ENCODE measurements around the gene PAN2.

The PAN2 gene

DNA sequence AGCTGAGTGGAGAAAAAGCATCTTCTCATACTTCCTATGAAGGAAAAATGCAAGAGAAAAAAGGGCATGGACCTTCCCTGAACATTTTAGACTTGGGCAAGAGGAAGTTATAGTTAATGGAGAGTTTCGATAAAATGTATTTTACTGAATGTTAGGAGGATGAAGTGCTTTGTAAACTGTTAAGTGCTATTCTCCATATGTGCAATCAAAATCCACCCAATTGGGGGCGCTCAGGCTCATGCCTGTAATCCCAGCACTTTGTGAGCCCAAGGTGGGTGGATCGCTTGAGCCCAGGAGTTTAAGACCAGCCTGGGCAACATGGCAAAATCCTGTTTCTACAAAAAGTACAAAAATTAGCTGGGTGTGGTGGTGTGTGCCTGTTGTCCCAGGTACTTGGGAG, 16.1 kb downstream of the PAN2 start:
- H3K9ac ChIP-seq (ENCODE audit: low read length), result no peak overlapping the region
- H3K4me3 ChIP-seq (ENCODE audit: low read length), result no peak overlapping the region
- no peak overlapping the region for H3K27ac ChIP-seq (ENCODE audit: low read depth, low read length)
- H3K36me3 ChIP-seq (ENCODE audit: control insufficient read depth, insufficient read depth, low read length), result peaks cover 14% of the 10 kb centered on the region
- H3K4me1 ChIP-seq (ENCODE audit: control insufficient read depth, insufficient read depth, low read length), result peaks cover 7% of the 10 kb centered on the region
- no peaks in the 10 kb centered on the region for H3K27me3 ChIP-seq (ENCODE audit: control insufficient read depth, insufficient read depth, low read length)

- Histone ChIP-seq H3K36me3 (ENCODE audit: control insufficient read depth, insufficient read depth, low read length) (peaks cover 9% of the 10 kb centered on the region), H3K9ac (ENCODE audit: low read length) (peak within 1 kb of the TSS; percentile 69), H3K4me3 (ENCODE audit: low read length) (peak within 1 kb of the TSS; percentile 96), H3K27ac (ENCODE audit: low read depth, low read length) (peak within 1 kb of the TSS; percentile 97), H3K27me3 (ENCODE audit: control insufficient read depth, insufficient read depth, low read length) (no peaks in the 10 kb centered on the region), H3K4me1 (ENCODE audit: control insufficient read depth, insufficient read depth, low read length) (peaks cover 7% of the 10 kb centered on the region)
Measured at GRCh38 chr12:56315622-56316473, 18.0 kb downstream of the PAN2 start, which contains the start of gene CNPY2. TSS of gene CNPY2 (minus strand) at chr12:56315988. CDS start at chr12:56315217, 771 bp downstream.

GRCh38 chr12:56315249-56315621, 18.6 kb downstream of the PAN2 start:
- peak overlapping the region; percentile 69 for H3K9ac ChIP-seq (ENCODE audit: low read length)
- H3K27ac ChIP-seq (ENCODE audit: low read depth, low read length), result peak overlapping the region; percentile 97
- H3K36me3 ChIP-seq (ENCODE audit: control insufficient read depth, insufficient read depth, low read length), result peaks cover 9% of the 10 kb centered on the region
- peak overlapping the region; percentile 96 for H3K4me3 ChIP-seq (ENCODE audit: low read length)
- peaks cover 7% of the 10 kb centered on the region for H3K4me1 ChIP-seq (ENCODE audit: control insufficient read depth, insufficient read depth, low read length)
- H3K27me3 ChIP-seq (ENCODE audit: control insufficient read depth, insufficient read depth, low read length), result no peaks in the 10 kb centered on the region

DNA sequence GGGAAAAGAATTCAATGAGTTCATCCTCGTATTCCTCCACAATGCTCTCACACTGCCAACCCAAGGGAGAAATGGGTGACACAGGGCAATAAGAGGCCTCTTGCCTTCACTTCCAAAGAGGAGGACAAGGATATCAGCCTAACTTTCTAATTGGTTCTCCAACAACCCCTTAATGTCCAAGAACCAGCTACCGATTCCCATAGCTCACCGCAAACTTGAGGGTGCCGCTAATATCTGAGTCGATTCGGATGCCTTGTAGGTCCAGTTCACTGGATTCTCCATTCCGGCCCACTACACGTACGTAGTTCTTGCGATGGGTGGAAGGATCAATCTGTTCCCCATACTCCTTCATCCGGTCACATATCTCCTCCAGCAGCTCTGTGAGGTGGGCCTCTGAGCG, 22.8 kb downstream of the PAN2 start:
- H3K27ac ChIP-seq (ENCODE audit: low read depth, low read length), result no peak overlapping the region
- no peak overlapping the region for H3K4me3 ChIP-seq (ENCODE audit: low read length)
- peaks cover 7% of the 10 kb centered on the region for H3K4me1 ChIP-seq (ENCODE audit: control insufficient read depth, insufficient read depth, low read length)
- peaks cover 6% of the 10 kb centered on the region for H3K36me3 ChIP-seq (ENCODE audit: control insufficient read depth, insufficient read depth, low read length)
- no peak overlapping the region for H3K9ac ChIP-seq (ENCODE audit: low read length)
- H3K27me3 ChIP-seq (ENCODE audit: control insufficient read depth, insufficient read depth, low read length), result no peaks in the 10 kb centered on the region

DNA sequence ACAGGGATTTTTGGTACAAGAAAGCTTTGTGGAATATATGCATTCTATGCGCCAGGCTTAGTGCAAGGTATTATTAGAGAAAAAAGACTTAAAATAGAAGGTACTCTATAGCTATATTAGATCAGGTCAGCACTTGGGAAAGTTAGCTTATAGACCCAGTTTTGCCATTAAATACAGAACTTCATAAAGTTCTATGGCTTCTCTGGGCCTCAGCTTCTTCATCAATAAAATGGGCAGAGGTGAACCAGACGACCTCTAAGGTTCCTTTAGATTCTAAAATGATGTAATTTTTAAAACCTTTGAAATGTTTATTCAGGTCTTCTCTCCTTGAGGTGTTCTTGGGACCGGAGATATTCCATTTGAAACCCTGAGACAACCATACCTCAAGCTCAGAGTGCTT, 25.1 kb downstream of the PAN2 start:
- no peaks in the 10 kb centered on the region for H3K27me3 ChIP-seq (ENCODE audit: control insufficient read depth, insufficient read depth, low read length)
- H3K27ac ChIP-seq (ENCODE audit: low read depth, low read length), result no peak overlapping the region
- no peak overlapping the region for H3K4me3 ChIP-seq (ENCODE audit: low read length)
- no peak overlapping the region for H3K9ac ChIP-seq (ENCODE audit: low read length)
- H3K4me1 ChIP-seq (ENCODE audit: control insufficient read depth, insufficient read depth, low read length), result no peaks in the 10 kb centered on the region
- H3K36me3 ChIP-seq (ENCODE audit: control insufficient read depth, insufficient read depth, low read length), result peaks cover 6% of the 10 kb centered on the region

GRCh38 chr12:56307221-56307965, 26.4 kb downstream of the PAN2 start:
- H3K27me3 ChIP-seq (ENCODE audit: control insufficient read depth, insufficient read depth, low read length), result no peaks in the 10 kb centered on the region
- peaks cover under 1% of the 10 kb centered on the region for H3K4me1 ChIP-seq (ENCODE audit: control insufficient read depth, insufficient read depth, low read length)
- no peak overlapping the region for H3K4me3 ChIP-seq (ENCODE audit: low read length)
- H3K27ac ChIP-seq (ENCODE audit: low read depth, low read length), result no peak overlapping the region
- no peak overlapping the region for H3K9ac ChIP-seq (ENCODE audit: low read length)
- peaks cover 6% of the 10 kb centered on the region for H3K36me3 ChIP-seq (ENCODE audit: control insufficient read depth, insufficient read depth, low read length)

DNA sequence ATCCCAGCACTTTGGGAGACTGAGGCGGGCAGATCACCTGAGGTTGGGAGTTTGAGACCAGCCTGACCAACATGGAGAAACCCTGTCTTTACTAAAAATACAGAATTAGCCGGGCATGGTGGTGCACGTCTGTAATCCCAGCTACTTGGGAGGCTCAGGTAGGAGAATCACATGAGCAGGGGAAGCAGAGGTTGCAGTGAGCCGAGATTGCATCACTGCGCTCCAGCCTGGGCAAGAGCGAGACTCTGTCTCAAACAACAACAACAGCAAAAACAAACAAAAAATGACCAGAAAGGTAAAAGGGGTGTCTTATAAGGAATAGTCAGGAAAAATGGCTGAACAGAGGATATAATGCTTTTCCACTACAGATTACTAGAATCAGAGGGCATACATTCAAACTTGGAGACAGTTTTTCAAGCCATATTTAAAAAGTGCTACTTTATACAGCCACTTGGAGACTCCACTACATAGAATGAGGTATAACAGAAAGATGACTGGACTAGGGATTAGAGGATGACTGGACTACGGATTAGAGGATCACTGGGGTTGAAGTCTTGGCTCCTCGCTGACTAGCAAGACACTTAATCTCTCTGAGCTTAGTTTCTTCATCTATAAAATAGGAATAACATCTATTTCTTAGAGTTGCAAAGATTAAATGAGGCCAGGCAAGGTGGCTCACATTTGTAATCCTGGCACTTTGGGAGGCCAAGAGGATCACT, 28.8 kb downstream of the PAN2 start:
- H3K36me3 ChIP-seq (ENCODE audit: control insufficient read depth, insufficient read depth, low read length), result peaks cover 6% of the 10 kb centered on the region

GRCh38 chr12:56304276-56304675, 29.5 kb downstream of the PAN2 start:
- no peak overlapping the region for H3K4me3 ChIP-seq (ENCODE audit: low read length)
- H3K27ac ChIP-seq (ENCODE audit: low read depth, low read length), result no peak overlapping the region
- peaks cover 6% of the 10 kb centered on the region for H3K36me3 ChIP-seq (ENCODE audit: control insufficient read depth, insufficient read depth, low read length)

More for the DNA sequence above, 28.8 kb downstream of the PAN2 start:
- Histone ChIP-seq H3K4me1 (ENCODE audit: control insufficient read depth, insufficient read depth, low read length) (peaks cover 12% of the 10 kb centered on the region), H3K9ac (ENCODE audit: low read length) (no peak overlapping the region), H3K27me3 (ENCODE audit: control insufficient read depth, insufficient read depth, low read length) (no peaks in the 10 kb centered on the region), H3K27ac (ENCODE audit: low read depth, low read length) (no peak overlapping the region), H3K4me3 (ENCODE audit: low read length) (no peak overlapping the region)

GRCh38 chr12:56300644-56301464, 32.9 kb downstream of the PAN2 start:
- peak overlapping the region; percentile 40 for H3K9ac ChIP-seq (ENCODE audit: low read length)
- H3K27me3 ChIP-seq (ENCODE audit: control insufficient read depth, insufficient read depth, low read length), result no peaks in the 10 kb centered on the region
- no peaks in the 10 kb centered on the region for H3K36me3 ChIP-seq (ENCODE audit: control insufficient read depth, insufficient read depth, low read length)
- peaks cover 22% of the 10 kb centered on the region for H3K4me1 ChIP-seq (ENCODE audit: control insufficient read depth, insufficient read depth, low read length)
- H3K4me3 ChIP-seq (ENCODE audit: low read length), result peak overlapping the region; percentile 67
- H3K27ac ChIP-seq (ENCODE audit: low read depth, low read length), result peak overlapping the region; percentile 95

More at GRCh38 chr12:56304276-56304675, 29.5 kb downstream of the PAN2 start:
- H3K9ac ChIP-seq (ENCODE audit: low read length), result no peak overlapping the region
- H3K27me3 ChIP-seq (ENCODE audit: control insufficient read depth, insufficient read depth, low read length), result no peaks in the 10 kb centered on the region
- peaks cover 13% of the 10 kb centered on the region for H3K4me1 ChIP-seq (ENCODE audit: control insufficient read depth, insufficient read depth, low read length)

DNA sequence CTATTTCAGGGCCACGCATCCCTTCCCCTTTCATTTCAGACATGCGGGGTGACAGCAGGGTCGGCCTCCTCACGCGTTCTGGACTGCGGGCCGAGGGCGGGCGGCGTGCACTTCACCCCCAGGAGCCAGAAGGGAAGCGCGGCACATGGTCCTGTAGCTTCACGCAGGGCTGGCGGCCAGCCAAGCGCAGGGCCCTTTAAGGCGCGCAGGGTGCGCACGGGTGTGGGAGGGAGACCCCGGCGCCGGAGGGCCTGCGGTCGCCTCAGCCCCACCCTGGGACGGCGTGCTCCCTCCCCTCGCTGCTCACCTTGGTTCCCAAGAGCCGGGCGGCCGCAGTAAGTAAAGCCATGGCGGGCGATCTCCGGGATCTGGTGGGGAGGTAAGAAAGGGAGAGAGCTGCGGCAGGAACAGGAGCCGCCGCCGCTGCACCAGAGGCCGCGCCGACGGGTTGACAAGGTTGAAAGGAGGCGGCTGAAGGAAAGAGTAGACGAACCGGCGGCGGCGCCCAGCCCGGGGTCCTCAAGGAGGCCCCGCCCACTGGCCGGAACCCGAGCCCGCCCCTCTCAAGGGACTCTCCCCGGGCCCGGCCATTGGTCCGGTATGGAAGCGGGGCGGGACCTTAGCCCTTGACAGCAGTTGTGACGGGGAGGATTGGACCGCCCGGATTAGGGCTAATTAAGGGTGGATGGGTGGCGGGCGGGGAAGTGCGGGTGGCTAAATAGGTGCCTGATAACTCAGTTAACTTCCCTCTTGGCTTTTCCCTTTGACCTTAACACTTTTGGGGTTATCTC, 33.8 kb downstream of the PAN2 start, which contains the start of gene CS:
Gene CS (minus strand): TSS at position 478 of the 791 bp plus-strand sequence. CDS start 129 bp downstream, at position 349.
- Histone ChIP-seq H3K4me1 (ENCODE audit: control insufficient read depth, insufficient read depth, low read length) (peaks cover 22% of the 10 kb centered on the region), H3K36me3 (ENCODE audit: control insufficient read depth, insufficient read depth, low read length) (no peaks in the 10 kb centered on the region)

GRCh38 chr12:56299308-56299852, 34.4 kb downstream of the PAN2 start:
- Histone ChIP-seq H3K9ac (ENCODE audit: low read length) (peak overlapping the region; percentile 66), H3K27me3 (ENCODE audit: control insufficient read depth, insufficient read depth, low read length) (no peaks in the 10 kb centered on the region), H3K4me1 (ENCODE audit: control insufficient read depth, insufficient read depth, low read length) (peaks cover 22% of the 10 kb centered on the region), H3K36me3 (ENCODE audit: control insufficient read depth, insufficient read depth, low read length) (no peaks in the 10 kb centered on the region), H3K4me3 (ENCODE audit: low read length) (peak overlapping the region; percentile 90), H3K27ac (ENCODE audit: low read depth, low read length) (peak overlapping the region; percentile 95)

More for the DNA sequence above, 33.8 kb downstream of the PAN2 start, which contains the start of gene CS:
- peak within 1 kb of the TSS; percentile 95 for H3K27ac ChIP-seq (ENCODE audit: low read depth, low read length)
- peak within 1 kb of the TSS; percentile 66 for H3K9ac ChIP-seq (ENCODE audit: low read length)
- H3K4me3 ChIP-seq (ENCODE audit: low read length), result peak within 1 kb of the TSS; percentile 90
- no peaks in the 10 kb centered on the region for H3K27me3 ChIP-seq (ENCODE audit: control insufficient read depth, insufficient read depth, low read length)

Data from rectal smooth muscle tissue (tissue), 1 donor.